Epithelial cell of proximal tubule (primary cell): Measurements from ENCODE around the gene UTF1. TPM values are rescaled to one million over a fixed set of nuclear protein-coding genes. Genes with fewer than 3 reads are reported as not detected.

ENCODE experiments used
- DNase-seq: peaks from one replicate; pipeline ENCODE4 v3.0.0-alpha.2; 2011; ENCODE audit warnings: low read depth
- H3K4me3 ChIP-seq: 2 replicates; pipeline ENCODE4 v1.5.1; 2011; ENCODE audit warnings: low read depth, mild to moderate bottlenecking, low read length
- total RNA-seq: library from RNA; depleted of rRNA; stranded (reverse); fragments of >200 nt; gene quantifications from 2 replicates; pipeline ENCODE4 v1.2.3, GENCODE V29; 2015
- TF ChIP-seq, protein P1 (sequence below): conservative IDR thresholded peaks from 2 replicates; pipeline ENCODE4 v1.5.1; 2012; ENCODE audit warnings: low read depth, mild to moderate bottlenecking, low read length

UTF1 gene
- total RNA-seq, 1 donor from 2014 or later = not detected

- H3K4me3 ChIP-seq = no peak overlapping the region
- no peak for DNase-seq
- TF ChIP-seq, protein P1, sequence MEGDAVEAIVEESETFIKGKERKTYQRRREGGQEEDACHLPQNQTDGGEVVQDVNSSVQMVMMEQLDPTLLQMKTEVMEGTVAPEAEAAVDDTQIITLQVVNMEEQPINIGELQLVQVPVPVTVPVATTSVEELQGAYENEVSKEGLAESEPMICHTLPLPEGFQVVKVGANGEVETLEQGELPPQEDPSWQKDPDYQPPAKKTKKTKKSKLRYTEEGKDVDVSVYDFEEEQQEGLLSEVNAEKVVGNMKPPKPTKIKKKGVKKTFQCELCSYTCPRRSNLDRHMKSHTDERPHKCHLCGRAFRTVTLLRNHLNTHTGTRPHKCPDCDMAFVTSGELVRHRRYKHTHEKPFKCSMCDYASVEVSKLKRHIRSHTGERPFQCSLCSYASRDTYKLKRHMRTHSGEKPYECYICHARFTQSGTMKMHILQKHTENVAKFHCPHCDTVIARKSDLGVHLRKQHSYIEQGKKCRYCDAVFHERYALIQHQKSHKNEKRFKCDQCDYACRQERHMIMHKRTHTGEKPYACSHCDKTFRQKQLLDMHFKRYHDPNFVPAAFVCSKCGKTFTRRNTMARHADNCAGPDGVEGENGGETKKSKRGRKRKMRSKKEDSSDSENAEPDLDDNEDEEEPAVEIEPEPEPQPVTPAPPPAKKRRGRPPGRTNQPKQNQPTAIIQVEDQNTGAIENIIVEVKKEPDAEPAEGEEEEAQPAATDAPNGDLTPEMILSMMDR = no peak
Measured at GRCh38 chr10:133196221-133196915, 33.6 kb upstream of the UTF1 start.

- TF ChIP-seq, protein P1 = no peak
- no peak for DNase-seq
- no peak overlapping the region for H3K4me3 ChIP-seq
Measured at GRCh38 chr10:133196936-133197758, 32.9 kb upstream of the UTF1 start.

- no peak for DNase-seq
- no peak overlapping the region for H3K4me3 ChIP-seq
- TF ChIP-seq, protein P1 = no peak
Measured at GRCh38 chr10:133197786-133198185, 32.2 kb upstream of the UTF1 start.

- TF ChIP-seq, protein P1 = no peak
- no peak overlapping the region for H3K4me3 ChIP-seq
- no peak for DNase-seq
Measured at GRCh38 chr10:133198206-133198605, 31.8 kb upstream of the UTF1 start.

GRCh38 chr10:133198621-133199487 lies 31.2 kb upstream of the UTF1 start:
- TF ChIP-seq, protein P1 = no peak
- H3K4me3 ChIP-seq = no peak overlapping the region
- no peak for DNase-seq

- TF ChIP-seq, protein P1 = no peak
- DNase-seq = no peak
- H3K4me3 ChIP-seq = no peak overlapping the region
Measured at GRCh38 chr10:133199488-133199885, 30.5 kb upstream of the UTF1 start.
